Heart left ventricle (tissue), 13 donors: ENCODE data around the gene HS1BP3.

ENCODE experiments used
- CTCF ChIP-seq, 12 donors: fragments of 200-600 bp; sonication (generic) in 4 of 12; IDR thresholded peaks; one replicate each; pipeline versions ENCODE4 v1.5.0 to v1.8.0; 2018 to 2022; ENCODE audit warnings: antibody characterized with exemption in 12 of 12, mild to moderate bottlenecking in 5 of 12
- POLR2A ChIP-seq, 2 donors: fragments of 450-650 bp; IDR thresholded peaks; one replicate each; pipeline ENCODE4 v1.6.1; 2017; ENCODE audit warnings: antibody characterized with exemption in 2 of 2, mild to moderate bottlenecking in 2 of 2, moderate library complexity in 2 of 2
- donor health status: ischemic (EF 13 %, LVEDD 7.1; RV severe dilation, severe dysfunction).
- donor health status: DM: no; HTN: yes; CAD: no.
- donor health status: DM: no; HTN: no; CAD: no.
- donor health status: ischemic (EF 25% LVEDD 6.9; RV normal size, moderate dysfunction).
- donor health status: ischemic (EF 25% LVEDD 5.7; RV mildly dilated, moderate dysfunction).
- donor health status: ischemic (EF 35%, LVEDD 5.7; RV mildly dilated, moderate dysfunction).
- donor health status: nonischemic (EF 11% LVEDD 7.7; RV severe dilation, severe dysfunction).
- donor health status: DM: yes; HTN: yes; CAD: no.
- donor health status: PGD.
- donor health status: ischemic (EF 29% LVEDD 5.4; RV normal size, mild dysfunction).
- donor health status: nonischemic (EF 23%, LVEDD 6.1; RV moderate dilation, normal function).

GRCh38 chr2:20592106-20593071 lies 58.5 kb downstream of the HS1BP3 start:
- TF ChIP-seq CTCF (IDR thresholded peaks at IDR 0.05), result no peak
- TF ChIP-seq POLR2A (IDR thresholded peaks at IDR 0.05), result no peak
